Left hindlimb (tissue), 1 donor: Measurements from ENCODE around the gene DROSHA.
"Not testable (repeated sequence)": the region's sequence is repeated elsewhere in the genome, so short reads cannot be mapped to it uniquely, and the experiment has no call there.

ENCODE experiments used
- DNase-seq: peaks from one replicate; pipeline ENCODE4 v3.0.0-alpha.2; 2018

The DROSHA gene

GRCh38 chr5:31413030-31413812 lies 118.7 kb downstream of the DROSHA start:
- no peak for DNase-seq

GRCh38 chr5:31412324-31412723 lies 119.6 kb downstream of the DROSHA start:
- DNase-seq, result no peak

GRCh38 chr5:31410089-31410488 lies 121.8 kb downstream of the DROSHA start:
- DNase-seq, result no peak

- DNase-seq, result no peak
Observed at GRCh38 chr5:31408814-31409213, 123.1 kb downstream of the DROSHA start.

- DNase-seq, result no peak
Observed at GRCh38 chr5:31407921-31408693, 123.8 kb downstream of the DROSHA start.

GRCh38 chr5:31404325-31404724 lies 127.6 kb downstream of the DROSHA start:
- no peak for DNase-seq

- no peak for DNase-seq
Observed at GRCh38 chr5:31401691-31402090, 130.2 kb downstream of the DROSHA start.

- DNase-seq, result no peak
Observed at GRCh38 chr5:31397926-31398557, 133.9 kb downstream of the DROSHA start.

GRCh38 chr5:31396611-31397295 lies 135.1 kb downstream of the DROSHA start:
- DNase-seq, result no peak

GRCh38 chr5:31395450-31396045 lies 136.3 kb downstream of the DROSHA start:
- DNase-seq, result not testable (repeated sequence)

GRCh38 chr5:31393126-31393525 lies 138.8 kb downstream of the DROSHA start:
- DNase-seq, result no peak

GRCh38 chr5:31392061-31392460 lies 139.8 kb downstream of the DROSHA start:
- DNase-seq, result no peak

GRCh38 chr5:31390256-31390655 lies 141.6 kb downstream of the DROSHA start:
- no peak for DNase-seq

- DNase-seq, result no peak
Observed at GRCh38 chr5:31385774-31386537, 145.9 kb downstream of the DROSHA start.

- no peak for DNase-seq
Observed at GRCh38 chr5:31383734-31384133, 148.2 kb downstream of the DROSHA start.

GRCh38 chr5:31382051-31382878 lies 149.6 kb downstream of the DROSHA start:
- no peak for DNase-seq

GRCh38 chr5:31381299-31381698 lies 150.6 kb downstream of the DROSHA start:
- DNase-seq, result no peak

- no peak for DNase-seq
Observed at GRCh38 chr5:31380049-31380448, 151.8 kb downstream of the DROSHA start.

- DNase-seq, result no peak
Observed at GRCh38 chr5:31378838-31379237, 153.1 kb downstream of the DROSHA start.

GRCh38 chr5:31378136-31378535 lies 153.8 kb downstream of the DROSHA start:
- no peak for DNase-seq
